GM12865 (cell line): ENCODE measurements around the gene LY6G5C.

Experiments
- DNase-seq: peaks from one replicate; pipeline ENCODE4 v3.0.0; 2010; ENCODE audit warnings: low read depth
- H3K4me3 ChIP-seq: 2 replicates; pipeline ENCODE4 v1.5.1; 2011; ENCODE audit warnings: mild to moderate bottlenecking, low read depth, low read length, control low read depth
- CTCF ChIP-seq: IDR thresholded peaks from 2 replicates; pipeline ENCODE4 v1.5.1; 2011; ENCODE audit warnings: low read length, control low read depth, low read depth, inconsistent platforms; ENCODE audit not compliant: insufficient read depth; ENCODE audit errors: missing control alignments

Gene LY6G5C

GRCh38 chr6:31657406-31658157, 23.3 kb downstream of the LY6G5C start:
- no peak for DNase-seq
- H3K4me3 ChIP-seq, result no peak overlapping the region
- no peak for TF ChIP-seq CTCF

- no peak for DNase-seq
- no peak within 1 kb of the TSS for H3K4me3 ChIP-seq
- TF ChIP-seq CTCF, result no peak
These were observed 25.3 kb downstream of the LY6G5C start, which contains the start of gene APOM for GRCh38 chr6:31655349-31656237. Gene APOM (plus strand): TSS chr6:31655894. CDS start chr6:31655967, 73 bp downstream.

GRCh38 chr6:31654574-31655348, 26.1 kb downstream of the LY6G5C start:
- no peak for TF ChIP-seq CTCF
- DNase-seq, result no peak
- H3K4me3 ChIP-seq, result no peak overlapping the region

- peak; percentile 2 for TF ChIP-seq CTCF
- DNase-seq, result peak; percentile 96
- H3K4me3 ChIP-seq, result peak overlapping the region; percentile 86
These were observed 27.7 kb downstream of the LY6G5C start for GRCh38 chr6:31652925-31653724.

- DNase-seq, result peak; percentile 76
- peak overlapping the region; percentile 86 for H3K4me3 ChIP-seq
- no peak for TF ChIP-seq CTCF
These were observed 29.2 kb downstream of the LY6G5C start for GRCh38 chr6:31651602-31652191.
